Gastroesophageal sphincter (tissue), 3 donors: ENCODE results near the gene R3HDML.

Experiments
- EP300 ChIP-seq: sonication (generic); formaldehyde crosslinking; IDR thresholded peaks from one replicate; pipeline ENCODE4 v1.6.1; 2017; ENCODE audit warnings: antibody characterized with exemption, mild to moderate bottlenecking
- TF ChIP-seq, protein P1 (sequence below), 4 experiments: fragments of 200-600 bp in 2 of 4; fragments of 450-650 bp in 2 of 4; sonication (generic) in 1 of 4; IDR thresholded peaks; one replicate each; pipeline ENCODE4 v1.5.1; 2017 to 2019; ENCODE audit warnings: antibody characterized with exemption in 4 of 4, mild to moderate bottlenecking in 2 of 4, moderate library complexity in 2 of 4

DNA sequence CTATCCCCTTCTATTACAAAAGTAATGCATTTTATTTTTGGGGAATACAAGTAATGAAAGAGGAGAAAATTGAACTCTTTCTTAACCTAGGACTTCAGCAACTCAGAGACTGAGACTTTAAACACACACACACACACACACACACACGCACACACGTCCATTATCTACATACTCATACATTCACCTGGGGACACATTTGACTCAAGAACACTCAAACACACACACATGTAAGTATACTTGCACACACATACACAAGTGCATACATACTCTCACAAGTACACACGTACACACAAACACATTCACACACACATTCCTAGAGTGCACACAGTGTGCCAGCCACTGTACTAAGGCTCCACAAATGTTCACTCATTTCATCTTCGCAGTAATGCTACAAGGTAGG, 2.1 kb upstream of the R3HDML start:
- TF ChIP-seq EP300, result no peak
- TF ChIP-seq, protein P1, sequence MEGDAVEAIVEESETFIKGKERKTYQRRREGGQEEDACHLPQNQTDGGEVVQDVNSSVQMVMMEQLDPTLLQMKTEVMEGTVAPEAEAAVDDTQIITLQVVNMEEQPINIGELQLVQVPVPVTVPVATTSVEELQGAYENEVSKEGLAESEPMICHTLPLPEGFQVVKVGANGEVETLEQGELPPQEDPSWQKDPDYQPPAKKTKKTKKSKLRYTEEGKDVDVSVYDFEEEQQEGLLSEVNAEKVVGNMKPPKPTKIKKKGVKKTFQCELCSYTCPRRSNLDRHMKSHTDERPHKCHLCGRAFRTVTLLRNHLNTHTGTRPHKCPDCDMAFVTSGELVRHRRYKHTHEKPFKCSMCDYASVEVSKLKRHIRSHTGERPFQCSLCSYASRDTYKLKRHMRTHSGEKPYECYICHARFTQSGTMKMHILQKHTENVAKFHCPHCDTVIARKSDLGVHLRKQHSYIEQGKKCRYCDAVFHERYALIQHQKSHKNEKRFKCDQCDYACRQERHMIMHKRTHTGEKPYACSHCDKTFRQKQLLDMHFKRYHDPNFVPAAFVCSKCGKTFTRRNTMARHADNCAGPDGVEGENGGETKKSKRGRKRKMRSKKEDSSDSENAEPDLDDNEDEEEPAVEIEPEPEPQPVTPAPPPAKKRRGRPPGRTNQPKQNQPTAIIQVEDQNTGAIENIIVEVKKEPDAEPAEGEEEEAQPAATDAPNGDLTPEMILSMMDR (IDR thresholded peaks at IDR 0.05), result no peak
